ENCODE measurements around the gene GNG3. TPM values are rescaled to one million over a fixed set of nuclear protein-coding genes. Genes with fewer than 3 reads are reported as not detected.
A peak's percentile ranks its signal among the peaks of the same experiment; 100 is the strongest.

GNG3 gene
- total and polyA plus RNA-seq, 2 experiments from 2014 or later = 2.1 to 7.2 TPM

GRCh38 chr11:62710001-62710345 lies 2.5 kb downstream of the GNG3 start:
- DNase-seq (ENCODE audit: low spot score) (no peak), ATAC-seq (peak; percentile 0)
- no peak for TF ChIP-seq ZNF114 (CRISPR knock-in tag; IDR thresholded peaks at IDR 0.05)
- no peak for TF ChIP-seq ZNF462 (CRISPR knock-in tag; IDR thresholded peaks at IDR 0.05)
- TF ChIP-seq NANOG (IDR thresholded peaks at IDR 0.05; ENCODE audit: borderline replicate concordance) = no peak
- no peak for TF ChIP-seq EZH2 (IDR thresholded peaks at IDR 0.05; ENCODE audit: low read depth, unreplicated experiment)
- TF ChIP-seq JUNB (IDR thresholded peaks at IDR 0.05; ENCODE audit: unreplicated experiment) = no peak
- TF ChIP-seq REST (IDR thresholded peaks at IDR 0.05; ENCODE audit: unreplicated experiment) = no peak
- no peak for TF ChIP-seq POLR2AphosphoS5 (IDR thresholded peaks at IDR 0.05; ENCODE audit: low read depth)
- TF ChIP-seq STAT1 (IDR thresholded peaks at IDR 0.05; ENCODE audit: unreplicated experiment) = no peak
- TF ChIP-seq EZH2phosphoT487 (IDR thresholded peaks at IDR 0.05; ENCODE audit: unreplicated experiment) = no peak
- TF ChIP-seq CREB1 (CRISPR knock-in tag; IDR thresholded peaks at IDR 0.05; ENCODE audit: low read depth) = no peak
- Histone ChIP-seq H3K4me1 (ENCODE audit: insufficient read depth) (peaks cover 31% of the 10 kb centered on the region), H4K20me1 (replicated peaks; ENCODE audit: insufficient read depth) (no peaks in the 10 kb centered on the region; the same call in none of the 2 replicates), H3K27ac (ENCODE audit: low read depth) (peak overlapping the region; percentile 100), H3F3A (replicated peaks; ENCODE audit: low read depth) (peaks cover 64% of the 10 kb centered on the region), H3K4me3 (peak overlapping the region; percentile 82), H2AFZ (peak overlapping the region; percentile 74; the same call in 1 of the 2 replicates), H3K4me2 (peak overlapping the region; percentile 95), H3K9me2 (ENCODE audit: insufficient read depth) (no peaks in the 10 kb centered on the region), H3K79me2 (replicated peaks; ENCODE audit: insufficient read depth) (peaks cover 3% of the 10 kb centered on the region), H3K27me3 (ENCODE audit: insufficient read depth) (no peaks in the 10 kb centered on the region), H3K36me3 (ENCODE audit: insufficient read depth) (peaks cover 35% of the 10 kb centered on the region)
- peaks cover 26% of the 10 kb centered on the region for H3K27me3 Mint-ChIP-seq (ENCODE audit: insufficient read depth, low read depth, poor library complexity)
- peak overlapping the region; percentile 92 for H3K4me3 Mint-ChIP-seq
- peak overlapping the region; percentile 99 for H3K27ac Mint-ChIP-seq
- peaks cover 51% of the 10 kb centered on the region for H3K36me3 Mint-ChIP-seq (ENCODE audit: low read depth)
- H3K9me3 Mint-ChIP-seq = no peaks in the 10 kb centered on the region
- peaks cover 56% of the 10 kb centered on the region for H3K4me1 Mint-ChIP-seq

All from GM23338 (cell line).